ENCODE data around the gene NUB1. TPM values are rescaled to one million over a fixed set of nuclear protein-coding genes. Genes with fewer than 3 reads are reported as not detected.

The NUB1 gene
- total RNA-seq, 1 donor from 2014 or later = 55.2 TPM

DNA sequence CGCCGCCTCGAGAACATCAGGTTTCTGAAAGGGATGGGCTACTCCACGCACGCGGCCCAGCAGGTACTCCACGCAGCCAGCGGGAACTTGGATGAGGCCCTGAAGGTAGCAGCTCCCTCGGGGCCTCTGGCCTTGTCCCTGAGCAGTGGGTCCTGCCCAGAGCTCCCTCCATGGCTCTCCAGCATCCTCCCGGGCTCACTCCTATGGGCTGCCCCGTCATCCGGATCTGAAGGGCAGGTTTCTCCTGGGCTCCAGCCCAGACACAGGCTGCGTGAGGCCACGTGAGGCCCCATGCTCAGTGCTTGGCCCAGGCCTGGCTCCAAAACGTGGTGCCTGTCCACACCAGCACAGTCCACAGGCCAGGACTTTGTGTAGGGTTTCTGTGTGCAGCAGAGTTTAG, 32.5 kb downstream of the NUB1 start:
- intact Hi-C loops (cut with DNase I) = loop anchor here (5.0 kb wide), 1 partner anchor 73 kb away; no protein-coding TSS in a partner anchor
- H3K27me3 ChIP-seq = no peaks in the 10 kb centered on the region

DNA sequence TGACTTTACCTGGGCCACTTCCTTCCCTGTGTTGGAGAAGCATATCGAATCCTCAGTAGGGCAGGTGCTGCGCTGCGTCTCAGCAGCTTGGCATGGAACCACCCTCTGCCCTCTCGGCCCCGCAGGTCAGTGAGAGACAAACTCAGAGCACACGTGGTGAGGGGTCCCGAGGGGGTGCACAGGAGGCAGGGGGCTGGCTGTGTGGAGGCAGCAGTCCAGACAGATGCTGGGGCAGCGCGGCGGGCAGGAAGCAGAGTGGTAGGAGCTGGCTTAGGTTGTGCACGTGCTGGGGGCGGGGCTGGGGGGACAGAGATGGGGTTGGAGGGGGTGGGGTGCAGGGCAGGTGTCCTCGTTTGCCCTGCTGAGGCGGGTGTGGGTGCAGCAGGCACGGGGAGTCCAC, 33.1 kb downstream of the NUB1 start:
- no peak overlapping the region for H3K4me3 ChIP-seq
- TF ChIP-seq, protein P1, sequence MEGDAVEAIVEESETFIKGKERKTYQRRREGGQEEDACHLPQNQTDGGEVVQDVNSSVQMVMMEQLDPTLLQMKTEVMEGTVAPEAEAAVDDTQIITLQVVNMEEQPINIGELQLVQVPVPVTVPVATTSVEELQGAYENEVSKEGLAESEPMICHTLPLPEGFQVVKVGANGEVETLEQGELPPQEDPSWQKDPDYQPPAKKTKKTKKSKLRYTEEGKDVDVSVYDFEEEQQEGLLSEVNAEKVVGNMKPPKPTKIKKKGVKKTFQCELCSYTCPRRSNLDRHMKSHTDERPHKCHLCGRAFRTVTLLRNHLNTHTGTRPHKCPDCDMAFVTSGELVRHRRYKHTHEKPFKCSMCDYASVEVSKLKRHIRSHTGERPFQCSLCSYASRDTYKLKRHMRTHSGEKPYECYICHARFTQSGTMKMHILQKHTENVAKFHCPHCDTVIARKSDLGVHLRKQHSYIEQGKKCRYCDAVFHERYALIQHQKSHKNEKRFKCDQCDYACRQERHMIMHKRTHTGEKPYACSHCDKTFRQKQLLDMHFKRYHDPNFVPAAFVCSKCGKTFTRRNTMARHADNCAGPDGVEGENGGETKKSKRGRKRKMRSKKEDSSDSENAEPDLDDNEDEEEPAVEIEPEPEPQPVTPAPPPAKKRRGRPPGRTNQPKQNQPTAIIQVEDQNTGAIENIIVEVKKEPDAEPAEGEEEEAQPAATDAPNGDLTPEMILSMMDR (IDR thresholded peaks at IDR 0.05) = no peak
- no peaks in the 10 kb centered on the region for H3K27me3 ChIP-seq
- DNase-seq (no peak), ATAC-seq (no peak)
- H3K4me1 ChIP-seq = no peaks in the 10 kb centered on the region
- H3K27ac ChIP-seq = no peak overlapping the region
- peaks cover 64% of the 10 kb centered on the region for H3K36me3 ChIP-seq
- H3K9me3 ChIP-seq = no peaks in the 10 kb centered on the region
- intact Hi-C loops (cut with DNase I) = loop anchor here (5.0 kb wide), 1 partner anchor 73 kb away; no protein-coding TSS in a partner anchor

More for the DNA sequence above, 32.5 kb downstream of the NUB1 start:
- peak; percentile 13 for ATAC-seq
- peaks cover 70% of the 10 kb centered on the region for H3K36me3 ChIP-seq
- no peak for DNase-seq
- no peaks in the 10 kb centered on the region for H3K9me3 ChIP-seq
- TF ChIP-seq, protein P1 (IDR thresholded peaks at IDR 0.05) = no peak
- H3K4me3 ChIP-seq = no peak overlapping the region
- no peak overlapping the region for H3K27ac ChIP-seq
- no peaks in the 10 kb centered on the region for H3K4me1 ChIP-seq

DNA sequence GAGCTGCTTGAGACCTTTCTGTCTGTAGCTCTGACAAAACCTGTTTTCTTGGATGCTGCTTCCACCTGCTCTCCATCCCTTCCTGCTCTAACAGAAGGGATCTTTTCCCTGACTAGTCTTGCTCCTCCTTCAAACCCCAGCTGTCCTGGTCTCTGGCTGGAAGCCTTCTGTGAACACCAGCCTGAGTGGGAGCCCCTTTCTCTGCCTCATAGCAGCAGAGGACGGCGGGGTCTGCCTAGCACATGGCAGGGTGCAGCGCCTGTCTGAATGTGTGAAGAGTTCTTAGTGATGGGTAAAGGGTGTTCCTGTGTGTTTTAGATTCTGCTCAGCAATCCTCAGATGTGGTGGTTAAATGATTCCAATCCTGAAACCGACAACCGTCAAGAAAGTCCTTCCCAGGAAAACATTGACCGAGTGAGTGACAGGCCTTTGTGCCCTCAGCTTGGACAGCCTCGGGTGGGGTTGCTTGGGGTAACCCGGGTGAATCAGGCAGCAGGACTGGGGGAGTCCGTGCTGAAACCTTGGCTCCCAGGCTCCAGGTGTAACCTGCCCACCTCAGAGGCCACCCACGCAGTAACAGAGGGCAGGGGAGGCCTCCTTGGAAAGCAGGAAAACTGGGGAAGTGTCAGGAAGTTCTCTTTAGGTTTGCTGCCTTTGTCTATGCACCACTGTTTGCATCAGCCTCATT, 34.1 kb downstream of the NUB1 start:
- H3K4me3 ChIP-seq = no peak overlapping the region
- H3K27ac ChIP-seq = no peak overlapping the region
- DNase-seq (no peak), ATAC-seq (no peak)
- no peaks in the 10 kb centered on the region for H3K4me1 ChIP-seq
- peaks cover 63% of the 10 kb centered on the region for H3K36me3 ChIP-seq
- H3K27me3 ChIP-seq = no peaks in the 10 kb centered on the region
- no peaks in the 10 kb centered on the region for H3K9me3 ChIP-seq
- TF ChIP-seq, protein P1 (IDR thresholded peaks at IDR 0.05) = no peak
- intact Hi-C loops (cut with DNase I) = no loop called here

DNA sequence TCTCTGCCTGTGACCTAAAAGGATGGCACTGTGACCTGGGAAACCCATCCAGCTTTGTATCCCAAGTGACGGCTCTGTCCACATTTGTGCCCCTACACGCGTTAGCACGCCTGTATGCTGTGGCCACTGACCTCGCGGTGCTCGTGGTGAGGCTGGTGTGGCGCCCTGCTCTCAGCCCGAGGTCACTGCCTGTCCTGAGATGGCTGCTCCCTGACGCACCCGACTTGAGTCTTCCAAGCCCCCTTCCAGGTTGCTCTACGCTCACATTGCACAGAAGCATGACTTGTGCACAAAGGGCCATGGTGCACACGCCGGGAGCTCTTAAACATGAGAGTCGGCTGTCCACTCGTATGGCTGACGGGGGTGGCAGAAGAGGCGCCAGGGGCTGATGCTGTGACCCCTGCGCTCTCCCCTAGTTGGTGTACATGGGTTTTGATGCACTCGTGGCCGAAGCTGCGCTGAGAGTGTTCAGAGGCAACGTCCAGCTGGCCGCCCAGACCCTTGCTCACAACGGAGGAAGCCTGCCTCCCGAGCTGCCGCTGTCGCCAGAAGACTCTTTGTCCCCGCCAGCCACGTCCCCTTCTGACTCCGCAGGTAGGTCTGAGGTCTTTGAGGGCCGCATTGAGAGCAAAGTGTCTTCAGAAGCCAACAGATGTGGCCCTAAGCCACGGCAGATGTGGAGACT, 34.7 kb downstream of the NUB1 start:
- peaks cover 4% of the 10 kb centered on the region for H3K27me3 ChIP-seq
- peaks cover 4% of the 10 kb centered on the region for H3K4me1 ChIP-seq
- no peak for ATAC-seq
- H3K27ac ChIP-seq = no peak overlapping the region
- intact Hi-C loops (cut with DNase I) = no loop called here
- no peaks in the 10 kb centered on the region for H3K9me3 ChIP-seq
- TF ChIP-seq, protein P1 (IDR thresholded peaks at IDR 0.05) = no peak
- H3K36me3 ChIP-seq = peaks cover 62% of the 10 kb centered on the region
- no peak overlapping the region for H3K4me3 ChIP-seq
- DNase-seq = peak; percentile 55

DNA sequence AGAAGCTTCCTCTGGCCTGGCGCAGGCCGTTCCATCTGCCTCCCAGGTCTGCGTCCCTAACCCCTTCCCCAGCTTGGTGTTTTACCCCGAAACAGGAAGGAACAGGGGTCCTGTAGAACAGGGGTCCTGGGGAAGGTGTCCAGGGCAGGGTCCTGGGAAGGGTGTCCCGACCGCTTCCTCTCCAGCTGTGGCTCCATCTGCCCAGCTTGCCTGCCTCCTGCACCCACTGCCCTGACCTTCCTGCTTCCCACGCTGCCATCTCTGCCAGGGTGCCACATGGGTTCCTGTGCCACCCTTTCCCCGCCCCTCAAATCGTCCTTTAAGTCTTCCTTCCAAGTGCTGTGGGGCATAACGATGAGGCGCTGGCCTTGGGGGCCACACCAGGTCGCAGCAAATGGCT, 35.8 kb downstream of the NUB1 start:
- ATAC-seq (no peak), DNase-seq (peak; percentile 57)
- H3K4me1 ChIP-seq = peaks cover 10% of the 10 kb centered on the region
- H3K27ac ChIP-seq = no peak overlapping the region
- intact Hi-C loops (cut with DNase I) = no loop called here
- H3K9me3 ChIP-seq = no peaks in the 10 kb centered on the region
- peaks cover 14% of the 10 kb centered on the region for H3K27me3 ChIP-seq
- no peak overlapping the region for H3K4me3 ChIP-seq
- peaks cover 56% of the 10 kb centered on the region for H3K36me3 ChIP-seq
- TF ChIP-seq, protein P1 (IDR thresholded peaks at IDR 0.05) = no peak

Data from upper lobe of right lung (tissue), 1 donor.